A549 treated with AZD2906 at 1 μM for 4 hours (cell line): ENCODE measurements around the gene SORCS1. TPM values are rescaled to one million over a fixed set of nuclear protein-coding genes. Genes with fewer than 3 reads are reported as not detected.

ENCODE experiments used
- total RNA-seq: library from RNA; stranded (reverse); fragments of 200-300 nt; extraction: Qiagen RNA extraction; gene quantifications from 5 replicates; pipeline ENCODE4 v1.2.3, GENCODE V29; 2022

The SORCS1 gene
- total RNA-seq, result 0.10 TPM in 1 of 5 replicates, not detected in the others

DNA sequence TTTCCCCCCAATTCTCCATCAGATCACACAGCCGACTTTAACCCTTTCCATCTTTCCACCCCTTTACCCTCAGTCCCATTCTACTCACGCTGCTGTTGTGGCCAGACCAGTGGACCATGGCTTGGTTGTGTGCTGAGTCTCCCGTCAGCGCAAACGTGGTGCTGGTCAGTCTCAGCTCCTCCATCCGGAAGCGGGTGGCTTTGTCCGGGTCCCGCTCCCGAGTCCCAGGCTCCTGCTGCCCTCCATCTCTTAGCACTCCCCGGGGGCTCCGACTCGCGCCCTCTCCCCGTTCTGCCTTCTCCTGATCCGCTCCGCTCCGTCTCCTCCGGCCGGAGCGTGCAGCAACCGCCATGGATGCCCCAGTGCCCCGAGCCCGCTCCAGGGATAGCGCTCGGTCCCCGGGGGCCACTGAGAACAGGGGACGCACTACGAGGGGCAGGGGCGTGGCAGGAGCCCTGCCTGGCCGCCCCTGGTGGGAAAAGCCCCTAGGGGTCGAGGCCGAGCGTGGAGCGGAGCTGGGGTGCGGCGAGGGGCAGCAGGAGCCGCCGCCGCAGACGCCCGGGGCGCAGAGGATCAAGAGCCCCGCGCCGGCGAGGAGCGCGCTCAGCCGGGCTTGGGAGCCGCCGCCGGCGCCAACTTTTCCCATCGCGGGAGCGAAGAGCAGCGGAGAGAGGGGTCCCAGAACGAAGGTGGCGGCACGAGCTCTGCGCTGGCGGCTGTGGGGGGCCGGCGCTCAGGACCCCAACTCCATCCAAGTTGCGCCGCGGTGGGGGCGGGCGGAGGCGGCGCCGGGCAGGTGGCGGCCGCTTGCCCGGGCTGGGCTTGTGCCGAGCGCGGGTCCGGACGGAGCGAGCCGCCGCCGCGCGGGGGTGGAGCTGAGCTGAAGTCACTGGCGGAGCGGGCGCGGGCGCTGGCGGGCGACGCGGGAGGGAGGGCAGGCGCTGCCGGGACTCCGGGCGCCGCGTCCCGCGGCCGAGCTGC lies at the start of gene SORCS1:
SORCS1 (minus strand) TSS at position 826 of the 981 bp plus-strand sequence.

